IPS-15b (cell line): Measurements from ENCODE around the gene GPR137.

Experiments
- H3K27me3 ChIP-seq: one replicate; pipeline ENCODE4 v1.6.1; 2013; ENCODE audit warnings: low read length; ENCODE audit not compliant: control insufficient read depth, insufficient read depth
- H3K36me3 ChIP-seq: one replicate; pipeline ENCODE4 v1.6.1; 2013; ENCODE audit warnings: low read length; ENCODE audit not compliant: control insufficient read depth, insufficient read depth
- H3K4me1 ChIP-seq: one replicate; pipeline ENCODE4 v1.6.1; 2013; ENCODE audit warnings: mild to moderate bottlenecking, low read length; ENCODE audit not compliant: control insufficient read depth, insufficient read depth
- H3K4me3 ChIP-seq: one replicate; pipeline ENCODE4 v1.5.1; 2013; ENCODE audit warnings: low read depth, low read length
- H3K9ac ChIP-seq: one replicate; pipeline ENCODE4 v1.6.1; 2013; ENCODE audit warnings: low read depth, mild to moderate bottlenecking, low read length
- H3K9me3 ChIP-seq: one replicate; pipeline ENCODE4 v1.6.1; 2013; ENCODE audit warnings: mild to moderate bottlenecking, low read length; ENCODE audit not compliant: control insufficient read depth, insufficient read depth

The GPR137 gene

DNA sequence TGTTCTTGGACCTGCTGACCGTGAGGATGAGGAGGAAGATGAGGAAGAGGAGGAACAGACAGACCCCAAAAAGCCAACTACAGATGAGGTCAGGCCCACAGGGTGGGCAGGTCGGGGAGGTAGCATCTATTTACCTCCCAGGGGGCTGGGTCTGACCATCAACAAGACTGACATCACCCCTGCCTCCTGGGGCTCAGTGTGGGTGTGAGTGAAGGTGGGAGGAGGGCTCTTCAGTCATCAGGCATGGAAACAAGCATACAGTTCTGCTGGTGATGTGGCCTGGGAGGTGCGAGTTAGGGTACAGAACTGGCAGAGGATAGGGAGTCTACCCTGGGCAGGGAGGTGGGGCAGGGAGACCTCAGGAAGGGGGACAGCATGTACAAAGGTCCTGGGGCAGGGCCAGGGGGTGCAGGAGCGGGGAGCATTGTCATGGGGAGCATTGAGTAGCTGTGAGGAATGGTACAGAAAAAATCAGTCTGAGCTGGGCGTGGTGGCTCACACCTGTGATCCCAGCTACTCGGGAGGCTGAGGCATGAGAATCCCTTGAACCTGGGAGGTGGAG, 25.4 kb upstream of the GPR137 start:
- no peak overlapping the region for H3K9ac ChIP-seq
- H3K4me3 ChIP-seq, result no peak overlapping the region
- no peaks in the 10 kb centered on the region for H3K27me3 ChIP-seq
- H3K36me3 ChIP-seq, result peaks cover 77% of the 10 kb centered on the region
- no peaks in the 10 kb centered on the region for H3K9me3 ChIP-seq
- no peaks in the 10 kb centered on the region for H3K4me1 ChIP-seq

DNA sequence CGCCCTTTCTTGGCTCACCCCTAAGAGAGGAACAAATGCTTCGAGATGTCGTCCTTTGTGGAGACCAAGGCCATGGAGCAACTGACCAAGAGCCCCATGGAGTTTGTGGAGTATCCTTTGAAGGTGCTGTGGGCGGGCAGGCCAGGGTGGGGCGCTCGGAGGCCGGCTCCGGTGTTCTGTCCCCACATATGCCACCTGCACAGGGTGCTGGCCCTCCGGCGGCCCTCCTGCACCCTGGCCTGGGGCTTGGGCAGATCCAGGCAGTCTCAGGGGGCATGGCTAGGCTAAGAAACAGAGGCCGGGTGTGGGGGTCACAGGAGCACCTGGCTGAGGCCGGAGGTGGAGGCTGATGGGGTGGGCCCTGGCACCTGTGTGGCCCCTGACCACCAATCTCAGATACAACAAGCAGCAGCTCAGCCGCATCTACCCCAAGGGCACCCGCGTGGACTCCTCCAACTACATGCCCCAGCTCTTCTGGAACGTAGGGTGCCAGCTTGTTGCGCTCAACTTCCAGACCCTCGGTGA, 24.0 kb upstream of the GPR137 start:
- Histone ChIP-seq H3K27me3 (no peaks in the 10 kb centered on the region), H3K4me1 (no peaks in the 10 kb centered on the region), H3K36me3 (peaks cover 77% of the 10 kb centered on the region), H3K9ac (no peak overlapping the region), H3K9me3 (no peaks in the 10 kb centered on the region), H3K4me3 (no peak overlapping the region)

- Histone ChIP-seq H3K4me1 (no peaks in the 10 kb centered on the region), H3K9ac (no peak overlapping the region), H3K27me3 (no peaks in the 10 kb centered on the region), H3K36me3 (peaks cover 82% of the 10 kb centered on the region), H3K9me3 (no peaks in the 10 kb centered on the region), H3K4me3 (no peak overlapping the region)
Measured at GRCh38 chr11:64262271-64263002, 23.2 kb upstream of the GPR137 start.

DNA sequence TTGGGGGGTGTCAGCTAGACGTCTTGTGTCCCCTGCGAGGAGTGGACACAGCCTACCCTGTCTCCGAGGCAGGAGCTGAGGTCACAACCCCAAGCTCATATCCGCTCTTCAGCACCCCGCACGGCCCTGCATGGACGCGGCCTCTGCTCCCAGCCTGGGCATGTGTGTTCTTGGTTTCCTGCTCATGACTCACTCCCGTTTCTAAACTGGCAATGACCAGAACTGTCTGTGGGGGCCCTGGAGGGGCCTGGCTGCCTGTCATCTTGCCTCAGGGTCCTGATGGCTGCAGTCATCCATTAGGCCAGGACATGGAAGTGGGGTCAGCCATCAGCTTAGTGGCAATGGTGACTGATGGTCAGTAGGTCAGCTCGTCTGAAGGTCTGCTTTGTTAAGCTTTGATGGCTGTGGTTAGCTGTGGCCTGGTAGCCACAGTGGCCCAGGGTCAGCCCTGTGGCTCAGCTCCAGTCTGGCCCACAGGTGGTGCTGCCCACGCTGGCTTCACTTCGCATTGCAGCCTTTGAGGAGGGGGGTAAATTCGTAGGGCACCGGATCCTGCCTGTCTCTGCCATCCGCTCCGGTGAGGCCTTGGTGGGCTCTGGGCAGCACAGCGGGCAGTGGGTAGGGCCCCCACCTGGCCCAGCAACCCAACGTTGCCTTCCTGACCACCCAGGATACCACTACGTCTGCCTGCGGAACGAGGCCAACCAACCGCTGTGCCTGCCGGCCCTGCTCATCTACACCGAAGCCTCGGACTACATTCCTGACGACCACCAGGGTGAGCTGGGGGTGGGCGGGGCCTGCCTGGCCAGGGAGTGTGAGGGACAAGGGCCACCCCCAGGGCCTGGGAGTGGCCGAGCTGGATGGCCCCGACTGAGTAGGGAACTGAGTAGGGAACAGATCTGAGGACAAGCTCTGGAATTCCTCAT, 22.4 kb upstream of the GPR137 start:
- H3K4me1 ChIP-seq, result no peaks in the 10 kb centered on the region
- H3K4me3 ChIP-seq, result no peak overlapping the region
- peaks cover 77% of the 10 kb centered on the region for H3K36me3 ChIP-seq
- H3K9me3 ChIP-seq, result no peaks in the 10 kb centered on the region
- no peak overlapping the region for H3K9ac ChIP-seq
- H3K27me3 ChIP-seq, result no peaks in the 10 kb centered on the region

- Histone ChIP-seq H3K9ac (no peak overlapping the region), H3K4me1 (no peaks in the 10 kb centered on the region), H3K4me3 (no peak overlapping the region), H3K27me3 (no peaks in the 10 kb centered on the region), H3K9me3 (no peaks in the 10 kb centered on the region), H3K36me3 (peaks cover 71% of the 10 kb centered on the region)
Measured at GRCh38 chr11:64263947-64264317, 21.7 kb upstream of the GPR137 start.

GRCh38 chr11:64264371-64264852, 21.2 kb upstream of the GPR137 start:
- H3K4me3 ChIP-seq, result no peak overlapping the region
- peaks cover 66% of the 10 kb centered on the region for H3K36me3 ChIP-seq
- no peaks in the 10 kb centered on the region for H3K4me1 ChIP-seq
- no peaks in the 10 kb centered on the region for H3K9me3 ChIP-seq
- H3K9ac ChIP-seq, result no peak overlapping the region
- no peaks in the 10 kb centered on the region for H3K27me3 ChIP-seq

GRCh38 chr11:64265176-64266160, 20.2 kb upstream of the GPR137 start:
- Histone ChIP-seq H3K4me1 (no peaks in the 10 kb centered on the region), H3K36me3 (peaks cover 56% of the 10 kb centered on the region), H3K9me3 (no peaks in the 10 kb centered on the region), H3K9ac (no peak overlapping the region), H3K4me3 (no peak overlapping the region), H3K27me3 (no peaks in the 10 kb centered on the region)

GRCh38 chr11:64266339-64266738, 19.3 kb upstream of the GPR137 start:
- no peaks in the 10 kb centered on the region for H3K27me3 ChIP-seq
- H3K9me3 ChIP-seq, result no peaks in the 10 kb centered on the region
- no peak overlapping the region for H3K4me3 ChIP-seq
- no peaks in the 10 kb centered on the region for H3K4me1 ChIP-seq
- peaks cover 51% of the 10 kb centered on the region for H3K36me3 ChIP-seq
- H3K9ac ChIP-seq, result no peak overlapping the region

GRCh38 chr11:64267207-64267945, 18.3 kb upstream of the GPR137 start:
- Histone ChIP-seq H3K9me3 (no peaks in the 10 kb centered on the region), H3K4me1 (no peaks in the 10 kb centered on the region), H3K36me3 (peaks cover 44% of the 10 kb centered on the region), H3K4me3 (no peak overlapping the region), H3K27me3 (no peaks in the 10 kb centered on the region), H3K9ac (no peak overlapping the region)

DNA sequence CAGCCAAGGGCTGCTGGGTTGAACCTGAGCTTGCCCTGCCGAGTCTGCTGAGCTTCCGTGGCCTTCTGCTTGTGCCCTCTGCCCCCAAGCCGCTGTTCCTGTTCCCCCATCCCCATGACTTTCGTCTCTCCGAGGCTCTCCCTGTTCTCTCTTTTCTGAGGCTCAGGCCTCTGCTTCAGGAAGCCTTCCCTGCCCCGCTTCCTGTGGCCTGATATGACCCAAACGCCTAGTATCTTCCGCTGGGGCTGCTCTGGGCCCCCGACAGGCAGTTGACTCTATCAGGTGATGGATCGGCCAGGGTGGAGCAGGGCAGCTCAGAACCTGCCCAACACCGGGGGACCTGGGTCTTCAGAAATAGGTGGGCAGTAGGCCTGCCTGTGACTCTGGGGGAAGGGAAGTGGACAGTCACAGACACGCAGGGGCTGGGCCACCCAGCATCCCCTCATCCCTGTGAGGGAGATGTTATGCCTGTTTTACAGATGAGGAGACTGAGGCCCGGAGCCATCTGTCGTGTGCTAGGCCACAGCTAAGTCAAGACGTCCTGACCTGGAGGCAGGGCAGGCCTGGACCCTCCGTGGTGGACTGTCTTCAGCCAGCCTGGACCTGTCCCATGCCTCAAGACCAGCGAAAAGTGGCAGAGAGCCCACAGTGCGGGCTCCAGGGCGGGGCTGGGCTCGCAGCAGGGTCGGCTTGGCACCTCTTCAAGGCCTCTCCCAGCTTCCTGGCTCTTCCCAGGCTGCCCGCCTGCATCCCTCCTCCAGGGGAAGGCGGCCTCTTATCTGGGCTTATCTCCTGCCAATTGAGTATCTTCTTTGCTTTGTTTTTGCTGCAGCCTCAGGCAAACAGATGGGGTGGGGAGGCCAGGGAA, 17.4 kb upstream of the GPR137 start:
- peak overlapping the region; percentile 89 for H3K9ac ChIP-seq
- peaks cover 39% of the 10 kb centered on the region for H3K36me3 ChIP-seq
- H3K9me3 ChIP-seq, result no peaks in the 10 kb centered on the region
- H3K4me1 ChIP-seq, result no peaks in the 10 kb centered on the region
- H3K27me3 ChIP-seq, result no peaks in the 10 kb centered on the region
- peak overlapping the region; percentile 65 for H3K4me3 ChIP-seq
